Panc1 (cell line): ENCODE results near the gene MACROD2. TPM values are rescaled to one million over a fixed set of nuclear protein-coding genes. Genes with fewer than 3 reads are reported as not detected.

Experiments
- ATAC-seq: fragments of 200-7000 bp; cut with Tn5 transposase; 2 replicates; pipeline ENCODE4 v1.9.1; 2020; ENCODE audit warnings: mild to moderate bottlenecking, moderate library complexity
- BruUV-seq: library from RNA; stranded (reverse); fragments of 400-500 nt; replicated peaks from 2 replicates; lab custom pipeline; 2021; lab: Mats Ljungman, UMichigan
- CTCF ChIA-PET: fragments of 300-600 bp; sonication (Branson Sonifier 250); formaldehyde crosslinking; loops from one replicate; lab custom pipeline; 2022; ENCODE audit warnings: antibody characterized with exemption; lab: Charles Lee
- POLR2A ChIA-PET: fragments of 300-600 bp; sonication (Branson Sonifier 250); formaldehyde crosslinking; loops from one replicate; lab custom pipeline; 2022; ENCODE audit warnings: antibody characterized with exemption; lab: Charles Lee
- DNase-seq: peaks from one replicate; pipeline ENCODE4 v3.0.0-alpha.2; 2010; ENCODE audit warnings: low read depth, low spot score
- H3K27ac ChIP-seq: 2 replicates; pipeline ENCODE4 v1.5.1; 2011; ENCODE audit warnings: mild to moderate bottlenecking, low read length, inconsistent platforms
- H3K27me3 ChIP-seq: fragments of 200-500 bp; sonication (Bioruptor generic); 2 replicates; pipeline ENCODE4 v1.6.0; 2014; ENCODE audit warnings: low read length, inconsistent platforms; ENCODE audit not compliant: control insufficient read depth, insufficient read depth
- H3K36me3 ChIP-seq: fragments of 200-500 bp; sonication (Bioruptor generic); 2 replicates; pipeline ENCODE4 v1.5.1; 2014; ENCODE audit warnings: inconsistent platforms, mild to moderate bottlenecking, low read length, moderate library complexity; ENCODE audit not compliant: control insufficient read depth, insufficient read depth
- H3K4me1 ChIP-seq: 2 replicates; pipeline ENCODE4 v1.5.1; 2011; ENCODE audit warnings: inconsistent platforms, mild to moderate bottlenecking, low read length, moderate library complexity; ENCODE audit not compliant: control insufficient read depth, insufficient read depth
- H3K4me3 ChIP-seq, 2 experiments: 2 replicates each; pipeline ENCODE4 v1.5.1; 2011 to 2012; ENCODE audit warnings: low read depth in 2 of 2, low read length in 2 of 2, mild to moderate bottlenecking in 2 of 2, inconsistent platforms in 1 of 2, moderate library complexity in 1 of 2
- H3K9me3 ChIP-seq: fragments of 200-500 bp; sonication (Bioruptor generic); 2 replicates; pipeline ENCODE4 v1.5.1; 2014; ENCODE audit warnings: low read depth, mild to moderate bottlenecking, inconsistent platforms, low read length, moderate library complexity; ENCODE audit not compliant: control insufficient read depth, insufficient read depth
- CTCF ChIP-seq: fragments of 450-650 bp; IDR thresholded peaks from 2 replicates; pipeline ENCODE4 v1.5.1; 2017; ENCODE audit warnings: mild to moderate bottlenecking
- POLR2AphosphoS5 ChIP-seq: IDR thresholded peaks from 2 replicates; pipeline ENCODE4 v1.6.1; 2012; ENCODE audit warnings: mild to moderate bottlenecking, low read depth, low read length, moderate library complexity
- REST ChIP-seq, 2 experiments: IDR thresholded peaks; 2 replicates each; pipeline ENCODE4 v1.6.1; 2011 to 2012; ENCODE audit warnings: low read depth in 2 of 2, control low read depth in 1 of 2, low read length in 1 of 2, mild to moderate bottlenecking in 1 of 2, moderate library complexity in 1 of 2; ENCODE audit not compliant: insufficient read depth in 1 of 2
- SIN3A ChIP-seq: IDR thresholded peaks from 2 replicates; pipeline ENCODE4 v1.6.1; 2012; ENCODE audit warnings: low read depth, mild to moderate bottlenecking, low read length, moderate library complexity, borderline replicate concordance; ENCODE audit not compliant: insufficient read depth
- TCF7L2 ChIP-seq: IDR thresholded peaks from 2 replicates; pipeline ENCODE4 v1.6.1; 2011; ENCODE audit warnings: mild to moderate bottlenecking, low read depth, low read length, inconsistent platforms
- in situ Hi-C: cut with HindIII; loops from 2 replicates; pipeline ENCODE4 v1.10.0; 2016; ENCODE audit warnings: low sequenced_read_pairs, low pct_unique_long_range_greater_than_20kb
- intact Hi-C: fragments of 100-400 bp; cut with micrococcal nuclease; formaldehyde crosslinking; loops from one replicate; pipeline ENCODE4 v1.10.0; 2022; ENCODE audit not compliant: unreplicated experiment
- total RNA-seq: library from RNA; stranded (reverse); gene quantifications from one replicate; pipeline ENCODE4 v1.2.1, GENCODE V29; 2021; ENCODE audit not compliant: unreplicated experiment

The MACROD2 gene
- total RNA-seq, 1 experiment from 2014 or later = 1.2 TPM

GRCh38 chr20:14778875-14779274 lies 783.6 kb downstream of the MACROD2 start:
- no TSS peak for BruUV-seq
- ChIA-PET CTCF (no interaction called here), POLR2A (no interaction called here)
- ATAC-seq = no peak
- H3K27ac ChIP-seq = no peak overlapping the region
- in situ Hi-C loops (no loop called here), intact Hi-C loops (no loop called here)
- no peaks in the 10 kb centered on the region for H3K4me1 ChIP-seq
- no peaks in the 10 kb centered on the region for H3K36me3 ChIP-seq
- DNase-seq = no peak
- no peak for TF ChIP-seq SIN3A
- TF ChIP-seq CTCF = no peak
- no peak for TF ChIP-seq POLR2AphosphoS5
- no peak for TF ChIP-seq REST (IDR thresholded peaks at IDR 0.05; ENCODE audit: insufficient read depth in 1 of 2, low read depth in 2 of 2, low read length in 1 of 2)
- no peak for TF ChIP-seq TCF7L2
- H3K4me3 ChIP-seq = no peak overlapping the region
- no peaks in the 10 kb centered on the region for H3K9me3 ChIP-seq
- no peaks in the 10 kb centered on the region for H3K27me3 ChIP-seq

- intact Hi-C loops = no loop called here
- TF ChIP-seq REST (IDR thresholded peaks at IDR 0.05; ENCODE audit: insufficient read depth in 1 of 2, low read depth in 2 of 2, low read length in 1 of 2) = no peak
- no peak for TF ChIP-seq POLR2AphosphoS5
- TF ChIP-seq CTCF = no peak
- TF ChIP-seq TCF7L2 = no peak
- ATAC-seq = no peak
- Histone ChIP-seq H3K27me3 (no peaks in the 10 kb centered on the region), H3K36me3 (no peaks in the 10 kb centered on the region), H3K27ac (no peak overlapping the region), H3K4me3 (no peak overlapping the region), H3K9me3 (no peaks in the 10 kb centered on the region), H3K4me1 (no peaks in the 10 kb centered on the region)
- POLR2A ChIA-PET = no interaction called here
- no peak for DNase-seq
- in situ Hi-C loops = no loop called here
- no TSS peak for BruUV-seq
- CTCF ChIA-PET = no interaction called here
Observed at GRCh38 chr20:14780508-14780907, 785.2 kb downstream of the MACROD2 start.
